ENCODE measurements around the gene ARHGEF10L.

DNA sequence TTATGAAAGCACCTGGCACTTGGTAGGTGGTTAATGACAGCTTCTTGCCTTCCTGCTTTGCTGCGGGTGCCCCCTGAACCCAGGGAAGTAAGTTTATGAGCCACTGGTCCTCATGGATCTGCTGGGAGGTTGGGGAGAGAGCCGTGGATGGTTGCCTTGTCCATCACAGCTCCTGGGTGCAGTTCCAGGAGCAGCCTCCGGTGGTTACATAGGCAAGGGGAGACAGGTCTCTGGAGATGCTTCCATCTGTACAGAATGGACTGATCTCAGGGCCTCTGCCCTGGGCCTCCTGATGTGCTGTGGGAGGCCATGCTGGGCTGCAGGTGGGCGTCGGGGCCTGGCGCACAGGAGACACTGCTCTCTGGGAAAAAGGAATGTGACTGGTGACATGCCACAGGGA is 31.6 kb upstream of the ARHGEF10L start:
- TF ChIP-seq, protein P1, sequence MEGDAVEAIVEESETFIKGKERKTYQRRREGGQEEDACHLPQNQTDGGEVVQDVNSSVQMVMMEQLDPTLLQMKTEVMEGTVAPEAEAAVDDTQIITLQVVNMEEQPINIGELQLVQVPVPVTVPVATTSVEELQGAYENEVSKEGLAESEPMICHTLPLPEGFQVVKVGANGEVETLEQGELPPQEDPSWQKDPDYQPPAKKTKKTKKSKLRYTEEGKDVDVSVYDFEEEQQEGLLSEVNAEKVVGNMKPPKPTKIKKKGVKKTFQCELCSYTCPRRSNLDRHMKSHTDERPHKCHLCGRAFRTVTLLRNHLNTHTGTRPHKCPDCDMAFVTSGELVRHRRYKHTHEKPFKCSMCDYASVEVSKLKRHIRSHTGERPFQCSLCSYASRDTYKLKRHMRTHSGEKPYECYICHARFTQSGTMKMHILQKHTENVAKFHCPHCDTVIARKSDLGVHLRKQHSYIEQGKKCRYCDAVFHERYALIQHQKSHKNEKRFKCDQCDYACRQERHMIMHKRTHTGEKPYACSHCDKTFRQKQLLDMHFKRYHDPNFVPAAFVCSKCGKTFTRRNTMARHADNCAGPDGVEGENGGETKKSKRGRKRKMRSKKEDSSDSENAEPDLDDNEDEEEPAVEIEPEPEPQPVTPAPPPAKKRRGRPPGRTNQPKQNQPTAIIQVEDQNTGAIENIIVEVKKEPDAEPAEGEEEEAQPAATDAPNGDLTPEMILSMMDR (IDR thresholded peaks at IDR 0.05; ENCODE audit: low read depth, low read length, poor library complexity, severe bottlenecking), result no peak
- no peak for TF ChIP-seq EZH2phosphoT487 (IDR thresholded peaks at IDR 0.05; ENCODE audit: borderline replicate concordance, low read length)

Data from DOHH2 (cell line).